HCT116 (cell line): ENCODE data around the gene ARL5C. TPM values are rescaled to one million over a fixed set of nuclear protein-coding genes. Genes with fewer than 3 reads are reported as not detected.

Experiments
- ATAC-seq: fragments of 200-7000 bp; cut with Tn5 transposase; 2 replicates; pipeline ENCODE4 v1.9.1; 2020; ENCODE audit warnings: mild to moderate bottlenecking, moderate library complexity
- BruUV-seq: library from RNA; stranded (reverse); fragments of 400-500 nt; replicated peaks from 2 replicates; lab custom pipeline; 2021; lab: Mats Ljungman, UMichigan
- CTCF ChIA-PET: fragments of 300-600 bp; sonication (Branson Sonifier 250); formaldehyde crosslinking; loops from one replicate; lab custom pipeline; 2021; ENCODE audit warnings: antibody characterized with exemption; lab: Charles Lee
- POLR2A ChIA-PET: fragments of 300-600, 350-600 bp; sonication (Branson Sonifier 250); formaldehyde crosslinking; loops from one replicate; lab custom pipeline; 2021; ENCODE audit warnings: antibody characterized with exemption; lab: Charles Lee
- RAD21 ChIA-PET, 2 experiments: fragments of 300-600 bp; sonication (Branson Sonifier 250); formaldehyde crosslinking; loops; one replicate each; lab custom pipeline; 2023; ENCODE audit warnings: low total read pairs in 2 of 2; ENCODE audit not compliant: uncharacterized antibody in 2 of 2, unreplicated experiment in 2 of 2, low non-redundant PET in 1 of 2; lab: Charles Lee
- DNase-seq: peaks from one replicate; pipeline ENCODE4 v3.0.0-alpha.2; 2010; ENCODE audit warnings: low read depth, low spot score
- H2AFZ ChIP-seq: fragments of 200-600 bp; shearing (Covaris generic), sonication (generic); 2 replicates; pipeline ENCODE4 v1.6.1; 2017; ENCODE audit warnings: low read depth, mixed run types, mixed read lengths, antibody characterized with exemption, low read length; ENCODE audit not compliant: poor library complexity, severe bottlenecking
- H3K27ac ChIP-seq: 2 replicates; pipeline ENCODE4 v1.5.1; 2012; ENCODE audit warnings: low read depth, low read length
- H3K27me3 ChIP-seq: fragments of 200-600 bp; sonication (generic); 2 replicates; pipeline ENCODE4 v1.6.1; 2016; ENCODE audit warnings: mixed run types, low read length, mixed read lengths; ENCODE audit not compliant: insufficient read depth
- H3K36me3 ChIP-seq, 2 experiments: fragments of 200-500 bp in 1 of 2; fragments of 200-600 bp in 1 of 2; sonication (Bioruptor generic) in 1 of 2; sonication (generic) in 1 of 2; 2 replicates each; pipeline versions ENCODE4 v1.5.1 to v1.6.1; 2014 to 2016; ENCODE audit warnings: low read length in 2 of 2, inconsistent platforms in 1 of 2, mixed read lengths in 1 of 2, mixed run types in 1 of 2; ENCODE audit not compliant: insufficient read depth in 2 of 2, control insufficient read depth in 1 of 2
- H3K4me1 ChIP-seq, 2 experiments: fragments of 200-600 bp in 1 of 2; sonication (generic) in 1 of 2; 2 replicates each; pipeline versions ENCODE4 v1.5.1 to v1.6.1; 2012 to 2017; ENCODE audit warnings: low read length in 2 of 2, inconsistent platforms in 1 of 2, mild to moderate bottlenecking in 1 of 2, mixed read lengths in 1 of 2, mixed run types in 1 of 2, moderate library complexity in 1 of 2; ENCODE audit not compliant: insufficient read depth in 2 of 2, control insufficient read depth in 1 of 2
- H3K4me2 ChIP-seq: fragments of 200-600 bp; sonication (generic); 2 replicates; pipeline ENCODE4 v1.6.1; 2017; ENCODE audit warnings: mixed run types, low read length, mixed read lengths
- H3K4me3 ChIP-seq, 2 experiments: fragments of 200-600 bp in 1 of 2; sonication (generic) in 1 of 2; replicated peaks in 1 of 2; 2 replicates each; pipeline ENCODE4 v1.5.1; 2011 to 2016; ENCODE audit warnings: low read length in 2 of 2, control low read depth in 1 of 2, low read depth in 1 of 2, mild to moderate bottlenecking in 1 of 2, mixed read lengths in 1 of 2, mixed run types in 1 of 2
- H3K79me2 ChIP-seq: fragments of 200-600 bp; sonication (generic); 2 replicates; pipeline ENCODE4 v1.6.1; 2017; ENCODE audit warnings: mild to moderate bottlenecking, mixed run types, low read length, moderate library complexity, mixed read lengths; ENCODE audit not compliant: insufficient read depth
- H3K9ac ChIP-seq: fragments of 200-600 bp; sonication (generic); 2 replicates; pipeline ENCODE4 v1.6.1; 2016; ENCODE audit warnings: low read length, mixed read lengths
- H3K9me2 ChIP-seq: fragments of 200-600 bp; sonication (generic), shearing (Covaris generic); 2 replicates; pipeline ENCODE4 v1.6.1; 2017; ENCODE audit warnings: mixed run types, mild to moderate bottlenecking, moderate library complexity; ENCODE audit not compliant: insufficient read depth
- H3K9me3 ChIP-seq, 2 experiments: fragments of 200-500 bp in 1 of 2; fragments of 200-600 bp in 1 of 2; sonication (Bioruptor generic) in 1 of 2; sonication (generic) in 1 of 2; 2 replicates each; pipeline ENCODE4 v1.6.1; 2014 to 2017; ENCODE audit warnings: low read length in 2 of 2, mixed read lengths in 2 of 2, inconsistent platforms in 1 of 2, low read depth in 1 of 2, mild to moderate bottlenecking in 1 of 2, mixed run types in 1 of 2, moderate library complexity in 1 of 2; ENCODE audit not compliant: control insufficient read depth in 1 of 2, insufficient read depth in 1 of 2
- H4K20me1 ChIP-seq: fragments of 200-600 bp; sonication (generic), shearing (Covaris generic); 2 replicates; pipeline ENCODE4 v1.6.1; 2017; ENCODE audit warnings: mixed run types, mild to moderate bottlenecking, moderate library complexity; ENCODE audit not compliant: insufficient read depth
- EGR1 ChIP-seq: IDR thresholded peaks from 2 replicates; pipeline ENCODE4 v1.6.1; 2012; ENCODE audit warnings: low read depth
- ELF1 ChIP-seq: IDR thresholded peaks from 2 replicates; pipeline ENCODE4 v1.6.1; 2012; ENCODE audit warnings: low read depth, borderline replicate concordance
- EZH2 ChIP-seq: fragments of 200-600 bp; sonication (generic); IDR thresholded peaks from 2 replicates; pipeline ENCODE4 v1.6.1; 2017; ENCODE audit warnings: antibody characterized with exemption, mixed run types
- EZH2phosphoT487 ChIP-seq: fragments of 200-600 bp; IDR thresholded peaks from 2 replicates; pipeline ENCODE4 v1.6.1; 2018; ENCODE audit warnings: antibody characterized with exemption, borderline replicate concordance
- POLR2A ChIP-seq: IDR thresholded peaks from 2 replicates; pipeline ENCODE4 v1.7.0; 2011; ENCODE audit warnings: borderline replicate concordance; ENCODE audit not compliant: insufficient read depth, insufficient read length; ENCODE audit errors: extremely low read depth
- POLR2AphosphoS5 ChIP-seq: IDR thresholded peaks from 2 replicates; pipeline ENCODE4 v1.6.1; 2011; ENCODE audit warnings: mild to moderate bottlenecking, low read depth, low read length, moderate library complexity
- REST ChIP-seq: IDR thresholded peaks from 2 replicates; pipeline ENCODE4 v1.6.1; 2012; ENCODE audit warnings: low read depth
- SP1 ChIP-seq: IDR thresholded peaks from 2 replicates; pipeline ENCODE4 v1.6.1; 2012; ENCODE audit warnings: low read depth
- SRF ChIP-seq: IDR thresholded peaks from 2 replicates; pipeline ENCODE4 v1.6.1; 2012; ENCODE audit warnings: low read depth
- TCF7L2 ChIP-seq: IDR thresholded peaks from 2 replicates; pipeline ENCODE4 v1.7.0; 2011; ENCODE audit warnings: borderline replicate concordance, inconsistent platforms; ENCODE audit not compliant: insufficient read depth, insufficient read length; ENCODE audit errors: extremely low read depth
- YY1 ChIP-seq: IDR thresholded peaks from 2 replicates; pipeline ENCODE4 v1.6.1; 2011; ENCODE audit warnings: low read length, low read depth, moderate library complexity, mild to moderate bottlenecking; ENCODE audit not compliant: insufficient replicate concordance; ENCODE audit errors: extremely low read depth
- intact Hi-C: fragments of 100-400 bp; cut with micrococcal nuclease; formaldehyde crosslinking; loops from 2 replicates; pipeline ENCODE4 v1.10.0; 2022
- total RNA-seq: library from RNA; stranded (reverse); gene quantifications from one replicate; pipeline ENCODE4 v1.2.1, GENCODE V29; 2021; ENCODE audit not compliant: unreplicated experiment
- TF ChIP-seq, protein P1 (sequence below): IDR thresholded peaks from 2 replicates; pipeline ENCODE4 v1.6.1; 2012
- TF ChIP-seq, protein P2 (sequence below): IDR thresholded peaks from 2 replicates; pipeline ENCODE4 v1.6.1; 2012
- TF ChIP-seq, protein P3 (sequence below), 3 experiments: fragments of 200-600 bp in 1 of 3; sonication (generic) in 1 of 3; IDR thresholded peaks in 2 of 3; conservative IDR thresholded peaks in 1 of 3; 2 replicates each; pipeline ENCODE4 v1.5.1; 2012 to 2017; ENCODE audit warnings: low read depth in 2 of 3, low read length in 2 of 3, antibody characterized with exemption in 1 of 3, borderline replicate concordance in 1 of 3, control low read depth in 1 of 3, mild to moderate bottlenecking in 1 of 3, mixed read lengths in 1 of 3, mixed run types in 1 of 3, moderate library complexity in 1 of 3; ENCODE audit not compliant: insufficient read depth in 1 of 3

The ARL5C gene
- total RNA-seq, 1 experiment from 2014 or later: not detected

DNA sequence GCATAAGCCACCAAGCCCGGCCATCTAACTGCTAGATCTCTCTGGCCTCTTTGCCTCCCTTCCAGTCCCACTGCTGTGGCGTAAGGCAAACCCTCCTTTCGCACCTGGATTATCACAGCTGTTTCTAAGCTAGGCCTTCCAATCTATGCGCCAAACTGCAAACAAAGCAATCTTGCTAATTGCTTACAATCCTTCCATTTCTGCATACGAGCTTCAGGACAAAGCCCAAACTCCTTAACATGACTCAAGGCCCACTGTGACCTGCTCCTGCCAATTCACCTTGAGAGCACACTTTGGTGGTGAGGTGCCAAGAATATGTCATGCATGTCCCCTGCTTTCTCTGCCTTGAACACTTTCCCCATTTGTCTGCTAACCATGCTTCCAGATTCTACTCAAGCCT lies 6.0 kb upstream of the ARL5C start:
- ChIA-PET RAD21 (interaction anchor here in 1 of 2 experiments (0.6 to 0.8 kb wide), 2 partner anchors 19 to 189 kb away, joined by 3 to 4 read pairs; no protein-coding TSS in a partner anchor), POLR2A (no interaction called here)
- TF ChIP-seq EZH2phosphoT487: no peak
- TF ChIP-seq, protein P1, sequence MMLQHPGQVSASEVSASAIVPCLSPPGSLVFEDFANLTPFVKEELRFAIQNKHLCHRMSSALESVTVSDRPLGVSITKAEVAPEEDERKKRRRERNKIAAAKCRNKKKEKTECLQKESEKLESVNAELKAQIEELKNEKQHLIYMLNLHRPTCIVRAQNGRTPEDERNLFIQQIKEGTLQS: no peak
- no peak for TF ChIP-seq SRF
- TF ChIP-seq TCF7L2: no peak

DNA sequence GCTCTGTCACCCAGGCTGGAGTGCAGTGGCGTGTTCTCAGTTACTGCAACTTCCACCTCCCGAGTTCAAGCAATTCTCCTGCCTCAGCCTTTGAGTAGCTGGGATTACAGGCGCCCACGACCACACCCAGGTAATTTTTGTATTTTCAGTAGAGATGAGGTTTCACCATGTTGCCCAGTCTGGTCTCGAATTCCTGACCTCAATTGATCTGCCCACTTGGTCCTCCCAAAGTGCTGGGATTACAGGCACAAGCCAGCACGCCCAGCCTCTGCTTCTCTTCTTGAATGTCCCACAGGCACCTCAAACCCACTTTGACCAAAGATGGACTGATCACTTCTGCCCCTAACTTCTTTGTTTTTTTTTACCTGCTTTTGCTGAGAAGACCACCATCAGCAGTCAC lies 4.6 kb upstream of the ARL5C start:
- Histone ChIP-seq H3K4me1 (peaks cover 0 to 7% of the 10 kb centered on the region in 2 experiments; a peak in 1 of 4 replicates), H3K4me2 (no peak overlapping the region), H3K4me3 (no peak overlapping the region), H3K9me2 (no peaks in the 10 kb centered on the region), H3K27ac (no peak overlapping the region), H3K9ac (no peak overlapping the region), H3K79me2 (no peaks in the 10 kb centered on the region), H2AFZ (no peak overlapping the region), H4K20me1 (no peaks in the 10 kb centered on the region), H3K36me3 (peaks cover 0 to 5% of the 10 kb centered on the region in 2 experiments; a peak in 1 of 4 replicates), H3K9me3 (no peaks in the 10 kb centered on the region), H3K27me3 (no peaks in the 10 kb centered on the region)
- no peak for ATAC-seq
- ChIA-PET RAD21 (no interaction called here), POLR2A (no interaction called here), CTCF (no interaction called here)
- DNase-seq: no peak
- intact Hi-C loops: no loop called here
- BruUV-seq: no TSS peak
- TF ChIP-seq POLR2AphosphoS5 (no peak), ELF1 (no peak), SRF (no peak), REST (no peak), EZH2 (no peak), EGR1 (no peak), POLR2A (no peak), SP1 (no peak), YY1 (no peak)
- TF ChIP-seq, protein P2, sequence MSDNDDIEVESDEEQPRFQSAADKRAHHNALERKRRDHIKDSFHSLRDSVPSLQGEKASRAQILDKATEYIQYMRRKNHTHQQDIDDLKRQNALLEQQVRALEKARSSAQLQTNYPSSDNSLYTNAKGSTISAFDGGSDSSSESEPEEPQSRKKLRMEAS: no peak
- TF ChIP-seq, protein P1: no peak
- TF ChIP-seq, protein P3, sequence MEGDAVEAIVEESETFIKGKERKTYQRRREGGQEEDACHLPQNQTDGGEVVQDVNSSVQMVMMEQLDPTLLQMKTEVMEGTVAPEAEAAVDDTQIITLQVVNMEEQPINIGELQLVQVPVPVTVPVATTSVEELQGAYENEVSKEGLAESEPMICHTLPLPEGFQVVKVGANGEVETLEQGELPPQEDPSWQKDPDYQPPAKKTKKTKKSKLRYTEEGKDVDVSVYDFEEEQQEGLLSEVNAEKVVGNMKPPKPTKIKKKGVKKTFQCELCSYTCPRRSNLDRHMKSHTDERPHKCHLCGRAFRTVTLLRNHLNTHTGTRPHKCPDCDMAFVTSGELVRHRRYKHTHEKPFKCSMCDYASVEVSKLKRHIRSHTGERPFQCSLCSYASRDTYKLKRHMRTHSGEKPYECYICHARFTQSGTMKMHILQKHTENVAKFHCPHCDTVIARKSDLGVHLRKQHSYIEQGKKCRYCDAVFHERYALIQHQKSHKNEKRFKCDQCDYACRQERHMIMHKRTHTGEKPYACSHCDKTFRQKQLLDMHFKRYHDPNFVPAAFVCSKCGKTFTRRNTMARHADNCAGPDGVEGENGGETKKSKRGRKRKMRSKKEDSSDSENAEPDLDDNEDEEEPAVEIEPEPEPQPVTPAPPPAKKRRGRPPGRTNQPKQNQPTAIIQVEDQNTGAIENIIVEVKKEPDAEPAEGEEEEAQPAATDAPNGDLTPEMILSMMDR (IDR thresholded peaks at IDR 0.05 in 2 of 3, conservative IDR thresholded peaks at IDR 0.05 in 1 of 3; ENCODE audit: borderline replicate concordance in 1 of 3, insufficient read depth in 1 of 3, low read depth in 2 of 3, low read length in 2 of 3): no peak

More for the DNA sequence above, 6.0 kb upstream of the ARL5C start:
- H3K4me3 ChIP-seq: no peak overlapping the region
- CTCF ChIA-PET: no interaction called here
- no peaks in the 10 kb centered on the region for H3K9me2 ChIP-seq
- no peaks in the 10 kb centered on the region for H3K27me3 ChIP-seq
- DNase-seq: no peak
- no peaks in the 10 kb centered on the region for H3K79me2 ChIP-seq
- BruUV-seq: no TSS peak
- H3K36me3 ChIP-seq: peaks cover 1 to 5% of the 10 kb centered on the region in 2 experiments; a peak in 1 of 4 replicates
- intact Hi-C loops: no loop called here
- no peak overlapping the region for H3K9ac ChIP-seq
- H3K27ac ChIP-seq: no peak overlapping the region
- no peak overlapping the region for H3K4me2 ChIP-seq
- peaks cover 0 to 12% of the 10 kb centered on the region in 2 experiments; a peak in 2 of 4 replicates for H3K4me1 ChIP-seq
- no peaks in the 10 kb centered on the region for H4K20me1 ChIP-seq
- H3K9me3 ChIP-seq: no peaks in the 10 kb centered on the region
- H2AFZ ChIP-seq: no peak overlapping the region
- ATAC-seq: no peak
